Tibial artery (tissue), 4 donors: ENCODE results near the gene MEGF10.

Experiments used
- DNase-seq, 2 donors: peaks; one replicate each; pipeline ENCODE4 v3.0.0-alpha.2; 2019
- H3K27ac ChIP-seq, 2 donors: fragments of 200-600 bp; sonication (generic) in 1 of 2; 1 replicate in 1 of 2; 2 replicates in 1 of 2; pipeline ENCODE4 v1.5.1; 2018 to 2019; ENCODE audit warnings: mild to moderate bottlenecking in 1 of 2
- H3K27me3 ChIP-seq, 2 donors: fragments of 200-600 bp; sonication (generic) in 1 of 2; one replicate each; pipeline versions ENCODE4 v1.5.1 to v1.6.0; 2016 to 2019
- H3K36me3 ChIP-seq, 3 donors: fragments of 200-600 bp; sonication (generic) in 2 of 3; one replicate each; pipeline ENCODE4 v1.5.1; 2016 to 2019; ENCODE audit warnings: mild to moderate bottlenecking in 2 of 3
- H3K4me1 ChIP-seq, 4 donors: fragments of 200-600 bp; sonication (generic) in 2 of 4; 1 replicate in 3 of 4; 2 replicates in 1 of 4; pipeline ENCODE4 v1.5.1; 2016 to 2019
- H3K4me3 ChIP-seq, 2 donors: fragments of 200-600 bp; sonication (generic) in 1 of 2; 1 replicate in 1 of 2; 2 replicates in 1 of 2; pipeline ENCODE4 v1.5.1; 2018 to 2019; ENCODE audit warnings: mild to moderate bottlenecking in 2 of 2
- H3K9me3 ChIP-seq, 3 donors: fragments of 200-600 bp; sonication (generic) in 1 of 3; one replicate each; pipeline ENCODE4 v1.5.1; 2016 to 2019
- CTCF ChIP-seq, 2 experiments: fragments of 200-600 bp in 1 of 2; fragments of 450-650 bp in 1 of 2; IDR thresholded peaks; one replicate each; pipeline ENCODE4 v1.5.1; 2017 to 2019; ENCODE audit warnings: antibody characterized with exemption in 2 of 2, mild to moderate bottlenecking in 1 of 2, moderate library complexity in 1 of 2
- intact Hi-C: fragments of 100-400 bp; cut with DNase I; formaldehyde crosslinking; loops from one replicate; pipeline ENCODE4 v1.15.0; 2023; ENCODE audit warnings: low total_unique reads

The MEGF10 gene

GRCh38 chr5:127429928-127430327 lies 139.3 kb downstream of the MEGF10 start:
- no peaks in the 10 kb centered on the region for H3K27me3 ChIP-seq
- H3K27ac ChIP-seq: no peak overlapping the region
- no peaks in the 10 kb centered on the region for H3K9me3 ChIP-seq
- no peak for TF ChIP-seq CTCF (IDR thresholded peaks at IDR 0.05)
- H3K4me1 ChIP-seq: no peaks in the 10 kb centered on the region
- no peaks in the 10 kb centered on the region for H3K36me3 ChIP-seq
- no peak overlapping the region for H3K4me3 ChIP-seq
- no peak for DNase-seq
- intact Hi-C loops: no loop called here

- no peak for DNase-seq
- no peaks in the 10 kb centered on the region for H3K36me3 ChIP-seq
- no peaks in the 10 kb centered on the region for H3K9me3 ChIP-seq
- H3K4me3 ChIP-seq: no peak overlapping the region
- no peak overlapping the region for H3K27ac ChIP-seq
- no peaks in the 10 kb centered on the region for H3K27me3 ChIP-seq
- intact Hi-C loops: no loop called here
- no peak for TF ChIP-seq CTCF (IDR thresholded peaks at IDR 0.05)
- no peaks in the 10 kb centered on the region for H3K4me1 ChIP-seq
Observed at GRCh38 chr5:127430627-127431026, 140.0 kb downstream of the MEGF10 start.

- no peak for DNase-seq
- Histone ChIP-seq H3K27me3 (no peaks in the 10 kb centered on the region), H3K9me3 (no peaks in the 10 kb centered on the region), H3K27ac (no peak overlapping the region), H3K36me3 (no peaks in the 10 kb centered on the region), H3K4me1 (no peaks in the 10 kb centered on the region), H3K4me3 (no peak overlapping the region)
- no peak for TF ChIP-seq CTCF (IDR thresholded peaks at IDR 0.05)
- intact Hi-C loops: no loop called here
Observed at GRCh38 chr5:127431977-127432585, 141.5 kb downstream of the MEGF10 start.

DNA sequence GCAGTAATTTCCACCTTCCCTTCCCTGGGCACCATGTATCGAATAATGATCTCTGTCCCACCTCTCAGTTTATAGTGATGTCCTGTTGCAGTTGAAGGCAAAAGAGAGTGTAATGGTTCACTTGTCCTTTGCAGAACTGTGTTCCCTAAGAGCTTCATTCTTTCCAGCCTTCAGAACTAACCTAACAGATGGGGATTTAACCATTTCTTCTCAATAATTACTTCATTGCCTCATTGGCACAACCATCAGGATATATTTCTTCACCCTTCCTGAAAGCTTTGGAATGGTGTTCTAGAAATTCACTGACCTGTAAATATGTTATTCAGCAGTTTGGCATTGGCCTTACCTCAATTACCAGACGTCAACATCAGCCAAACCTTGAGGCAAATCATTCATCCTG lies 142.9 kb downstream of the MEGF10 start:
- Histone ChIP-seq H3K4me3 (no peak overlapping the region), H3K27ac (no peak overlapping the region), H3K36me3 (no peaks in the 10 kb centered on the region), H3K9me3 (no peaks in the 10 kb centered on the region), H3K4me1 (no peaks in the 10 kb centered on the region), H3K27me3 (no peaks in the 10 kb centered on the region)
- intact Hi-C loops: no loop called here
- DNase-seq: no peak
- no peak for TF ChIP-seq CTCF (IDR thresholded peaks at IDR 0.05)

GRCh38 chr5:127434588-127434987 lies 144.0 kb downstream of the MEGF10 start:
- H3K27me3 ChIP-seq: no peaks in the 10 kb centered on the region
- H3K4me3 ChIP-seq: no peak overlapping the region
- intact Hi-C loops: no loop called here
- no peaks in the 10 kb centered on the region for H3K9me3 ChIP-seq
- TF ChIP-seq CTCF (IDR thresholded peaks at IDR 0.05): no peak
- DNase-seq: no peak
- H3K36me3 ChIP-seq: no peaks in the 10 kb centered on the region
- no peak overlapping the region for H3K27ac ChIP-seq
- no peaks in the 10 kb centered on the region for H3K4me1 ChIP-seq

DNA sequence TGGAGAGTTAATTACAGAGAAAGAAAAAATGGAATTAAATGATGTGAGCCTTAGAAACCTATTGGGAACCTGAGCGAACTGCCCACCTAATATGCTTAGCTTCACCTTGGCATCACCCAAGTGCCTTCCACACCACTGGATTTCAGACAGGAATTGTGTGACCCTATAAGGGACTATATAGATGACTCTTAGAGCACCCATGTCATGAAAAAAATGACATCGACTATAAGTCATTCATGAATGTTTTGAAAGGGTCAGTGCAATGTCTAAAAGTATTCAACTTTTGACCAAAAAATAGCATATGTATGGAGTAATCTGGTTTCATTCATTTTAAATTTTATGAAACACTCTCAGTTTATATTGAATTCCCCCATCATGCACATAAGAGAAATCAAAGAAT lies 145.2 kb downstream of the MEGF10 start:
- H3K36me3 ChIP-seq: no peaks in the 10 kb centered on the region

More for the DNA sequence above, 145.2 kb downstream of the MEGF10 start:
- no peak overlapping the region for H3K27ac ChIP-seq
- no peak for TF ChIP-seq CTCF (IDR thresholded peaks at IDR 0.05)
- no peaks in the 10 kb centered on the region for H3K27me3 ChIP-seq
- no peaks in the 10 kb centered on the region for H3K9me3 ChIP-seq
- no peak for DNase-seq
- H3K4me1 ChIP-seq: no peaks in the 10 kb centered on the region
- no peak overlapping the region for H3K4me3 ChIP-seq
- intact Hi-C loops: no loop called here
